GM12878 (cell line): ENCODE data around the gene MEIKIN. TPM values are rescaled to one million over a fixed set of nuclear protein-coding genes. Genes with fewer than 3 reads are reported as not detected.

Source experiments
- ATAC-seq: fragments of 200-7000 bp; cut with Tn5 transposase; 3 replicates; pipeline ENCODE4 v1.9.1; 2020; ENCODE audit warnings: mild to moderate bottlenecking, moderate library complexity
- BruUV-seq: library from RNA; stranded (reverse); fragments of 400-500 nt; replicated peaks from 2 replicates; lab custom pipeline; 2021; lab: Mats Ljungman, UMichigan
- CTCF ChIA-PET: fragments of 300-600 bp; sonication (Branson Sonifier 250); formaldehyde crosslinking; extraction: SDS; loops from one replicate; lab custom pipeline; 2021; ENCODE audit warnings: inconsistent platforms; lab: Yijun Ruan, JAX
- POLR2A ChIA-PET: fragments of 350-600 bp; formaldehyde crosslinking; extraction: SDS; loops from one replicate; lab custom pipeline; 2021; ENCODE audit warnings: inconsistent platforms; lab: Charles Lee
- RAD21 ChIA-PET: fragments of 300-600 bp; sonication (Branson Sonifier 250); formaldehyde crosslinking; loops from one replicate; lab custom pipeline; 2023; ENCODE audit warnings: antibody characterized with exemption; ENCODE audit not compliant: unreplicated experiment; lab: Charles Lee
- SMC1A ChIA-PET: fragments of 300-600 bp; sonication (Branson Sonifier 250); formaldehyde crosslinking; loops from one replicate; lab custom pipeline; 2023; ENCODE audit not compliant: unreplicated experiment, uncharacterized antibody; lab: Charles Lee
- DNase-seq: peaks from one replicate; pipeline ENCODE4 v3.0.0-alpha.2; 2011; ENCODE audit warnings: low read depth, low spot score
- FAIRE-seq: peaks from 3 replicates; lab custom pipeline; 2011; peaks lifted over from hg19 to GRCh38; lab: Jason Lieb, UNC
- H2AFZ ChIP-seq: 2 replicates; pipeline ENCODE4 v1.6.0; 2011; ENCODE audit warnings: low read depth, low read length, control low read depth; ENCODE audit not compliant: control insufficient read depth
- H3K27ac ChIP-seq: 2 replicates; pipeline ENCODE4 v1.5.1; 2011; ENCODE audit warnings: control low read depth; ENCODE audit not compliant: control insufficient read depth, insufficient read depth
- H3K27me3 ChIP-seq, 2 experiments: replicated peaks in 1 of 2; 2 replicates each; pipeline versions ENCODE4 v1.6.0 to v1.6.1; 2011; ENCODE audit warnings: low read length in 1 of 2; ENCODE audit not compliant: control insufficient read depth in 2 of 2, insufficient read depth in 2 of 2
- H3K36me3 ChIP-seq, 2 experiments: 2 replicates each; pipeline ENCODE4 v1.5.1; 2011; ENCODE audit warnings: low read length in 1 of 2; ENCODE audit not compliant: control insufficient read depth in 2 of 2, insufficient read depth in 2 of 2
- H3K4me1 ChIP-seq: 2 replicates; pipeline ENCODE4 v1.6.1; 2011; ENCODE audit warnings: mild to moderate bottlenecking, low read length, moderate library complexity, mixed read lengths; ENCODE audit not compliant: control insufficient read depth, insufficient read depth
- H3K4me2 ChIP-seq: 2 replicates; pipeline ENCODE4 v1.6.0; 2011; ENCODE audit warnings: control low read depth; ENCODE audit not compliant: control insufficient read depth, insufficient read depth
- H3K4me3 ChIP-seq: fragments of 200-600 bp; sonication (generic); 2 replicates; pipeline ENCODE4 v1.5.1; 2016
- H3K79me2 ChIP-seq: 2 replicates; pipeline ENCODE4 v1.6.0; 2011; ENCODE audit warnings: low read length; ENCODE audit not compliant: control insufficient read depth, insufficient read depth
- H3K9ac ChIP-seq: 2 replicates; pipeline ENCODE4 v1.8.0; 2011; ENCODE audit warnings: low read length, control low read depth, mixed read lengths; ENCODE audit not compliant: control insufficient read depth, insufficient read depth
- H3K9me3 ChIP-seq: replicated peaks from 3 replicates; pipeline ENCODE4 v1.5.1; 2011; ENCODE audit warnings: mild to moderate bottlenecking, low read length; ENCODE audit not compliant: control insufficient read depth, insufficient read depth
- H4K20me1 ChIP-seq: 2 replicates; pipeline ENCODE4 v1.6.0; 2011; ENCODE audit not compliant: control insufficient read depth, insufficient read depth
- BRCA1 ChIP-seq: IDR thresholded peaks from 2 replicates; pipeline ENCODE4 v1.6.1; 2011; ENCODE audit warnings: low read depth, low read length, improper control_type of control experiment
- CBFB ChIP-seq: IDR thresholded peaks from 2 replicates; pipeline ENCODE4 v1.6.1; 2016; ENCODE audit warnings: antibody characterized with exemption, low read depth
- ELK1 ChIP-seq: IDR thresholded peaks from 2 replicates; pipeline ENCODE4 v1.6.1; 2012; ENCODE audit warnings: low read depth, low read length, improper control_type of control experiment
- ETV6 ChIP-seq, 2 experiments: fragments of 450-650 bp in 1 of 2; IDR thresholded peaks in 1 of 2; conservative IDR thresholded peaks in 1 of 2; 2 replicates each; pipeline ENCODE4 v1.6.1; 2014; ENCODE audit warnings: antibody characterized with exemption in 1 of 2, borderline replicate concordance in 1 of 2, low read depth in 1 of 2, mild to moderate bottlenecking in 1 of 2, moderate library complexity in 1 of 2
- HCFC1 ChIP-seq: fragments of 150-350 bp; IDR thresholded peaks from 2 replicates; pipeline ENCODE4 v1.6.1; 2014; ENCODE audit warnings: low read length
- IRF4 ChIP-seq: IDR thresholded peaks from 2 replicates; pipeline ENCODE4 v1.6.1; 2011; ENCODE audit warnings: low read depth, low read length
- KAT2A ChIP-seq: conservative IDR thresholded peaks from 2 replicates; pipeline ENCODE4 v1.6.1; 2011; ENCODE audit warnings: low read depth, low read length; ENCODE audit not compliant: control insufficient read depth
- MEF2B ChIP-seq: fragments of 450-650 bp; IDR thresholded peaks from 2 replicates; pipeline ENCODE4 v1.6.1; 2018; ENCODE audit warnings: mild to moderate bottlenecking, moderate library complexity; ENCODE audit not compliant: partially characterized antibody, poor library complexity, severe bottlenecking
- PBX3 ChIP-seq: IDR thresholded peaks from 2 replicates; pipeline ENCODE4 v1.6.1; 2011; ENCODE audit warnings: mild to moderate bottlenecking, low read depth, low read length, moderate library complexity; ENCODE audit not compliant: insufficient replicate concordance
- SIN3A ChIP-seq: IDR thresholded peaks from 2 replicates; pipeline ENCODE4 v1.6.1; 2012; ENCODE audit warnings: low read depth, low read length, improper control_type of control experiment
- WGBS: methylation state at CpG from one replicate; pipeline ENCODE4 v1.1.6; 2016; ENCODE audit warnings: low lambda C conversion rate; ENCODE audit not compliant: insufficient replicate concordance, insufficient coverage; ENCODE audit errors: missing lambda C conversion rate; 5-methylcytosine and 5-hydroxymethylcytosine counted together
- in situ Hi-C: fragments of 300-500 bp; cut with MboI; formaldehyde crosslinking; loops from 9 replicates; pipeline ENCODE4 v1.14.3; 2018; ENCODE audit warnings: mixed read lengths
- intact Hi-C: fragments of 100-400 bp; cut with micrococcal nuclease; formaldehyde crosslinking; loops from one replicate; pipeline ENCODE4 v1.14.2; 2022; ENCODE audit not compliant: unreplicated experiment
- polyA plus RNA-seq, 11 experiments: library from polyadenylated mRNA; depleted of rRNA in 4 of 11; unstranded in 6 of 11; stranded (reverse) in 5 of 11; fragments of >200 nt; fragmentation: Nextera tagmentation in 4 of 11; fragmentation: Illumina TruSeq in 1 of 11; extraction: Ambion mirVana in 4 of 11; extraction: Trizol in 1 of 11; gene quantifications; 1 replicate in 1 of 11; 2 replicates in 10 of 11; pipeline versions ENCODE4 v1.2.1 to v1.2.3, GENCODE V29; 2011 to 2016; ENCODE audit warnings: inconsistent platforms in 2 of 11, missing spikeins in 2 of 11, low read depth in 1 of 11
- total RNA-seq, 4 experiments: library from RNA; depleted of rRNA in 3 of 4; stranded (reverse); fragments of >200 nt in 3 of 4; fragmentation: Illumina TruSeq in 1 of 4; extraction: Trizol in 1 of 4; gene quantifications; 2 replicates each; pipeline versions ENCODE4 v1.2.1 to v1.2.3, GENCODE V29; 2013 to 2021

Gene MEIKIN
- total and polyA plus RNA-seq, 10 of the 15 experiments (the other 5 are each of a cell fraction or from before 2014, with no cell fraction given) = not detected

GRCh38 chr5:131824631-131825030, 120.8 kb downstream of the MEIKIN start:
- BruUV-seq = no TSS peak
- in situ Hi-C loops = no loop called here

More at GRCh38 chr5:131824631-131825030, 120.8 kb downstream of the MEIKIN start:
- Histone ChIP-seq H3K79me2 (no peaks in the 10 kb centered on the region), H2AFZ (no peak overlapping the region), H3K9ac (no peak overlapping the region), H3K9me3 (no peaks in the 10 kb centered on the region; the same call in 2 of the 3 replicates), H3K27me3 (no peaks in the 10 kb centered on the region), H3K4me1 (peaks cover 4% of the 10 kb centered on the region), H3K4me3 (no peak overlapping the region), H3K4me2 (no peak overlapping the region), H3K27ac (no peak overlapping the region), H4K20me1 (no peaks in the 10 kb centered on the region)
- RAD21 ChIA-PET = no interaction called here
- CTCF ChIA-PET = no interaction called here
- SMC1A ChIA-PET = interaction anchor here (0.7 to 1.0 kb wide), 2 partner anchors 37 to 235 kb away, joined by 3 read pairs; no protein-coding TSS in a partner anchor
- POLR2A ChIA-PET = interaction anchor here (1.7 kb wide), 1 partner anchor 31 kb away, joined by 5 read pairs; no protein-coding TSS in a partner anchor
- intact Hi-C loops = no loop called here
- WGBS = 40% methylated on average over 1 of the region's 1 CpG
- no peak for TF ChIP-seq PBX3
- no peak for TF ChIP-seq HCFC1
- TF ChIP-seq CBFB = no peak
- TF ChIP-seq MEF2B = no peak
- TF ChIP-seq BRCA1 = no peak
- TF ChIP-seq IRF4 = no peak
- no peak for TF ChIP-seq SIN3A
- TF ChIP-seq KAT2A = no peak
- TF ChIP-seq ELK1 = no peak
- TF ChIP-seq ETV6 (conservative IDR thresholded peaks at IDR 0.05 in 1 of 2, IDR thresholded peaks at IDR 0.05 in 1 of 2; ENCODE audit: borderline replicate concordance in 1 of 2, low read depth in 1 of 2) = no peak
- TF ChIP-seq, all 136 proteins: peak for 0
- FAIRE-seq (no peak), DNase-seq (no peak), ATAC-seq (no peak)
- H3K36me3 ChIP-seq = no peaks in the 10 kb centered on the region
